CD4-positive, alpha-beta T cell treated with Interleukin-15 for 1 hour (primary cell): ENCODE data around the gene PAQR7.

Source experiments
- DNase-seq: peaks from one replicate; pipeline ENCODE4 v3.0.0-alpha.2; 2020

PAQR7 gene

DNA sequence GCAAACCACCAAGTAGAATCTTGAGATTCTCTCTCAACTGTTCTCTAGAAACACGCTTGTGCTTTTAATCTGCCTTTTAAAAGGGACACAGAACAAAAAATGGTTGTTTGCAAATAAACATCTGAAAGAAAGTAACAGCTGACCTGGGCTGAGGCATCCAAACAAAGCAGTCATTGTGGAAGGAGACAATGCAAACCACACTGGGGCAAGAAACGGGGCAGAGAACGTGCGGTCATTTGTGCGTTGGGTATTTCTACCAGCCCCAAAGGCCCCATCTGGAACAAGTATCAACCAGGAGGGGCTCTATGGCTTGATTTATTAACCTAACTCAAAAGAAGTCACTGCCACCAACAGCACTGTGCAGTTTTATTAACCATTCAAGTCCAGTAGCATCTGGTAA is 24.7 kb upstream of the PAQR7 start:
- DNase-seq, result no peak

DNA sequence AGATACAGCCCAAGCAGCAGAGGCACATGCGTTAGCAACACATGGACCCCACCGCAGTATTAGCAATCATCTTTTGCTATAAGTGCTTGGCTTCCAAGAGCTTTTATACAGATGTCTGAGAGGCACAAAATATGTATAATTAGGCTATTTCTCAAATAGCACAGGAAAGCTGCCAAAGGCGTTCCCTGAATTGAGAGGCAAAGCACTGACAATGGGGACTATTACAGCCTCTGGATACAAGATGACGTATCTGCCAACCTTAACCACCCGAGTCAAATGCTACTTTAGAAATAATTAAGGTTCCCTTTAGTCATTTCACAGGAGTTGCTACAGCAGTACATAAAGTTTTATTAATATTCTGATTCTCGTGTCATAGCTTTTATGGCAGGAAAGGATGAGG is 24.3 kb upstream of the PAQR7 start:
- no peak for DNase-seq

DNA sequence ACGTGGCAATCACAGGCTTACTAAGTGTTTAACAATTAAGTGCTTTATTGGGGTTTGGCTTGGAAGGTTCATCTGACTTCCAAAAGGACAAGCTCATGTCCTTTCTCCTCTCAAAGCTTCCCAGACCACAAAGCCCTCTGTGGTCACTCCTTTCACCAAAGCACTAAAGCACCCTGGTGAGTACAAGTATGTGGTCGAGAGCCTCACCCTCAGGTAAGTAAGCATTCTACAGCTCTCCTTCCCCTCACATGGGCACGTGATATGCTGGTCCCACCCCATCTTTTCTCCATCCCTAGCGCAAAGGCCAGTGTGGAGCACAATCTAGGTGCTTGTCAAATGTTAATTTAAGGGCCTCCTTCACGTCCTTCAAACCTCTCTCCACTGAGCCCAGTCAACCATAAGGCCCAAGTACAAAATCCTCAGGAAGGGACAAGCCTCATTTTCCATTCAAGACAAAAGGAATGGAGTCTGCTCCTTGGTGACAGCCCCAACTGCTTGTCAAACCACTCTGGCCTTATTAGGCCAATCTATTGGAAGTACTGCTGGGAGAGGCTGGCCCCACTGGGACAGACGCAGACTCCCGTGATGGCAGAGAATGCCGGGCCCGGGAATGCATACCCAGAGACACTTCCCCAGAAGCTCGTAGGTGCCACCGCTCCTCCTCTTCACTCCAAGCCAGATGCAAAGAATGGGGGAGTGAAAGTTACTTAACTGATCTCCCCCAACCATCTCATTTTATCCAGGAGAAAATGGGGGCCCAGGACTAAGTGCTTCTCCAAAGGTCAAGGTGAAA is 22.9 kb upstream of the PAQR7 start:
- no peak for DNase-seq

DNA sequence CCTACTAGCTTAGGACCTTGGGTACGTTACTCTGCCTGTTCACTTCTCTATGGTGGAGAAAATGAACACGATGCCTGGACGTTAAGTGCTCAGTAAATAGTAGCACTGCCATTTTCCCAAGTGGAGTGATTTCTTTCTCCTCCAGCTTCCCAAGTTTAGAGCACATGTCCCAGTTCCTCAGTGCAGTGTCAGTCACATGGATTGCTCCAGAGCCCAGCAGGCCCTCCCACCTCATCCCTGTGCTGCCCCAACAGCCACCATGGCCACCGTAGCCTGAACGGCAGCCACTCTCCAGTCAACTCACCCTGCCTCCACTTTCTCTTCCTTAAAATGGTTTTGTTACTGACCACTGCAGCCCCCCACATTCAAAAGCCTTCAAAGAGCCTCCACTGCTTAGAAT is 22.2 kb upstream of the PAQR7 start:
- no peak for DNase-seq

DNA sequence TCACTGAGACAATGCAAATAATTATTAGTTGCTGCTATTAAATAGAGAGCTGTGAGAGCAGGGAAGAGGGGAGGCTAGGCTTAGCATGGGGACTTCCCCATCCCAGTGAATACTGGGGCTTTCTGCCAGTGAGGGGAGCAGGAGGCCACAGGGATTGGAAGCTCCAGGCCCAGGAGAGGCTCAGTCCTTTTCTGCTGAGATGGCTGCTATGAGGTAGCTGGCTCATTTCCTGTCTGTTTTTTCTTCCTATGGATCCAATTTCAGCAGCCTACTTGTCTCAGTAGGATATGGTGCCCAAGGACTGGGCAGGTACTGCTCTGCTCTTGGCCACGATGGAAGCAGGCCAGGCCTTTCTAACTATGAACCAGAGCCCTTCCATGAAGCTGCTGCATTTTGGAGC is 20.8 kb upstream of the PAQR7 start:
- DNase-seq, result no peak

DNA sequence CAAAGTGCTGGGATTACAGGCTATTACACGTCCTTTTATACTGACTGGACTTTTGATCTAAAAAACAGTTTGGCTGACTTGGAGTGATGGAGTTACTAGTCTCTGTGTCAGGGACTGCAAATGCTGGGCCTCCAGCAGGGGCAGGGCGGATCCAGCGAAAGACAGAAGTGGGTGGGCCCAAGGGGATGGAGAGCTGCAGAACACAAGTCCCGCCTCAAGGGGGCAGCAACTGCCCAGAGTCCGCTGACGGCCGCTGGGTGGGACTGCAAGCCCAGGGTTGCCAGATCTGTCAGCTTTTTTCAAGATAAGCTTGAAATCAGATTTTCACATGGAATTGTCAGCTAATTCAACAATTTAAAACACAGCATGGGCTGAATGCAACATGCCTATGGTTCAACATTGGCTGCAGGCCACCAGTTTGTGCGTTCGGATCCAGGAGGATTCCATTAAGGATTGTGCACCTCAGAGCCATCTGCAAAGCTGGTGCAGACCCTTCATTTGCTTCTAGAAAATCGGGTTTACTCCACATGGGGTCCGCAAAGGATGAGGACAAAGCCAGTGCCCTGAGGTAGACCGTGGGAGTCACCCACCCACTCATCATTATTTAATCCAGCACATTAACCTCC is 20.0 kb upstream of the PAQR7 start:
- peak; percentile 91 for DNase-seq

DNA sequence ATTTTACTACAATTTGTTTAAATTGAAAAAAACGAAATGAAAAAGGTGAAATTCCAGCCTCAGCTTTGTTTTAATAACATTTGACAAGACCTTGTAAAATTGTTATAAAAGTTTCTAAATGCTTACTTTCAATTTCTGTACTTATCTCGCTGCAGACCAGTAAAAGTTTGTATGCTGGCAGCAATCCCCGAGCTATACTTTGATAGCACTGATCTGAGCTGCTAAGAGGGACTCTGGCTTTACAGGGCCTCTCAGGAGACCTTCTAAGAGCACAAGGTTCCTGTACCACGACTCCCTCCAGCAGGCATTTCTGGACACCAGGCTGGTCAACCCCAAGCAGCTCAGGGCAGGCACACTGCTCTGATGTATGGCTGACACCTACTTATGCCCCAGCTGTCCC is 17.6 kb upstream of the PAQR7 start:
- DNase-seq, result no peak

DNA sequence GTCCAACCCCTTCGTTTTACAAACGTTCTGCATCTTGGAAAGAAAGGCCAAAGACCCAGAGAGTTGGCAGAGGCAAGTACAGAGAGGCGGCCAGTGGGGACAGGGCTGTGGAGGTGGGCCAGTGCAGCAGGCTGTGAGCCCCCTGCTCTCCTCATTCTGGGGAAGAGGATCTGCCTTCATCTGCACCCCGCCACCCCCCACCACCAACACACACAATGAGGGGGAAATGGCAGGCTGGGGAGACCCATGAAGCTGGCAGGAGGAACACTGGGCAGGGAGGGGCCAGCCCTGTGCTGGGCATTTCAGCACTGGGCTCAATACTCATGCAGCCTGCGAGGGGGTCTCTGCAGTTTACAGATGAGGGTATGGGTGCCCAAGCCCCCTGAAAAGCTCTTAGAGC is 16.1 kb upstream of the PAQR7 start:
- DNase-seq, result no peak

DNA sequence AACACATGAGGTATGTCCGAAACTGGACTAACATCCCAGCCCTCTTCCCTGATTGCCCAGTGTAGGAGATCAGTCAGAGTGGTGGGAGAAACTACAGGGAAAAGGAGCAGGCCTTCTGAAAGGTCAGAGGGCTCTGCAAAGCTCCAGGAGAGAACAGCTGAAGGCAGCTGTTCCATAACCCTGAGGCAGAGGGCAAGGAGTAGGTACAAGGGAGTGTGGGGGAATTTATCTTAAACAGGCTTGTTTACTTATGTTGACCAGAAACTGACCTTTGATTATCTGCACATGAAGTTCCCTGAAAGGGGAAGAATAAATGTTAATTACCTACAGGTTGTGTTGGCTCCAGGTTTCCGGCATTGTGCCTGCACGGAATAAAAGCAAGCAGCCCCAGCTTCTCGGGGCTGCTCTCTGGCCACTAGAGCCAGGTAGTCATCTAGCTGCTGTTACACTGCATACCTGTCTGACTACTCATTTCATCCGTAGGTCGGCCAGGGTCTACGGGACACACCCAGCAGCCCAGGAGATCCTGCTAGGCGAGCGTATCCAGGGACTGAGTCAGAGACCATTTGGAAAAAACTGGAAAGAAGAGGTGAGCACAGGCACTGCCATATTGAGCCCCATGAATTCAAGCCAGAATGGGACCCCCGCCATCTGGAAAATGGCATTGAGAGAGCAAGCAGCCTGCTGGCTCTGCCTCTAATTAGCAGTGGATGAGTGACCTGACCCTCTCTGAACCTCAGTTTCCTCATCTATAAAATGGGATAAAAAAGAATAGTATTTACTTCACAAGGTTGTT is 14.9 kb upstream of the PAQR7 start:
- no peak for DNase-seq

DNA sequence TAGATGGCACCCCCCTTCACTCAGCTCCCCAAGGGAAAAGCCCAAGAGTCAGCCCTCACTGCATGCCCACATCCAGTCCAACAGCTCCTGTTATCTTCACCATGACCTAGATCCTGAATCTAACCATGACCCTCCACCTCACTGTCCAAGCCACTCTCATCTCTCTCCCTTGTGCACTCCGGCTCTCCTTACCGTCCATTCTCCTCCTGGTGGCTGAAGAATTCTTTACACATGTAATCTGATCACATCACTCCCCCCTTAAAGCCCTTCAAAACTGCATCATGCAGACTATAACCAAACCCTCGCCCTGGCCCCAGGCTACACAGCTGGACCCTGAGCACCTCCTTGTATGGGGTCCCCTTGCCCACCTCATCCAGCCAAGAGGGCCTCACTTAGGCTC is 14.0 kb upstream of the PAQR7 start:
- no peak for DNase-seq

DNA sequence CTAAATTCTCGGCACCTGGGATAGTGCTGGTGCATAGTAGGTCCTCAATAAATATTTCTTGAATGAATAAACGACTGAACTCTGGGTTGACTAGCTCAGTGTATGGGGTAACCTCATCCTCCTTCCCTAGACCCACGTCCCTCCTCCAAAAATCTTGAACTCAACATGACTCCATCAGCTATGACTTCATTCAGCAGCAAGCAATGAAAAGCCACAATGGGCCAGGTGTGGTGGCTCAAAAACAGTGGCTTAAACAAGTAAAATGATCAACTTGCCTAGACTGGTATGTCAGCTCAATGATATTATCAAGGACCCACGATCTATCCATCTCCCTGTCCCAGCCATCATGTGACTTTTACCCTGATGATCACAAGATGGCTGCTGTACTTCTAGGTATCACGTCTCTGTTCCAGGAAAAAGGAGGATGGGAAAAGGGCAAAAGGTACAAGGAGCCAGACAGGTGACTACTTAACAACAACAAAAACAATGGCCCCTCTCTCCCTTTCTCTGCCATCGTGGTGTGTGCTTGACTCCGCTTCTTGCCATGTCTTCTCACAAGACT is 13.0 kb upstream of the PAQR7 start:
- no peak for DNase-seq

DNA sequence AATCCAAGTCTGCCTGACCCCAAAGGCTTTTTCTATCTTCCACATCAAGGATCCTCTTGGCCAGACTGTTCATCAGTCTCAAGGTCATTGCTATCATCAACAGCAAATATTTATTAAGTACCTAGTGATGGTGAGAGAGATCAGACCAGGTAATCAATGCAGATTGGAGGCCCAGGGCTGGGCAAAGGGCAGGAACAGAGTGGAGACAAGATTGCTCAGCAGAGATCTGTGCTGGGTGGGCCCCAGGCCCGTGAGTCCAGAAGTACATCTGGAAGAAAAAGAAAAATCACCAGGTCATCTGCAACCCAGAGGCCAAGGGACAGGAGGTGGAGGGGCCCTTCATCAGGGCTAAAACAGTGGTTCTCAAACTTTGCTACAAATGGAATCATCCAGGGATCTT is 10.1 kb upstream of the PAQR7 start:
- no peak for DNase-seq

DNA sequence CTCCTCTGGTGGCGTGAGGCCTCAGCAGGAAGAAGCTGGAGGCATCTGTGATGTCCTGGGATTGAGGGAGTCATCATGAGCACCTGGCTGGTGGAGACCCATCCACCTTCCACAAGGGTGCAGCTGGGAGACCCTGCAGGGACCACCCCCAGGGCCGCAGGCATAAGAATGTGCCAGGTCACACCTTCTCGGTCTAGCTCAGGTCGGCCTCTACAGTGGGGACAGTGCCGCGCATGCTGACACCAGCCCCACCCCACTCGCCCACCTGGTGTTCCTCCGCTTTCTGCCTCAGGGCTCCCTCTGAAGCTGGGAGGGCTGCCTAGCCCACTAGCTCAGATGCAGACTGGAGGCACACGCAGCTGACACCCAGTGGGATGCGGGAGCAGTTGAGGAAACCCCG is 5.8 kb upstream of the PAQR7 start:
- DNase-seq, result no peak

DNA sequence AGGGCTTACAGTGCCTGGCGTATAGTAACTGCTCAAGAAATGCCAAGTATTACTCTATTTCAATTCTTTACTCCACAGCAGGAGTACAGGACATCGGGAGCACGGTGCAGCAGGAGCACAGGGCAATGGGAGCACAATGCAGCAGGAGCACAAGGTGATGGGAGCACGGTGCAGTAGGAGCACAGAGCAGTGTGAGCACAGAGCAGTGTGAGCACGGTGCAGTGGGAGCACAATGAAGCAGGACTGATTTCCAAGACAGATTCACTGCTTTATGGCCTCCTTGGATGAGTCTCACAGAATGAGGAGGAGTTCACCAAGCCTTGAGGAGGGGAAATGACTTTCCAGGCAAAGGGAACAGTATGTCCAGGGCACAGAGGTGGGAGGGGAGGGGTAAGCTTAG is 5.0 kb upstream of the PAQR7 start:
- DNase-seq, result no peak

DNA sequence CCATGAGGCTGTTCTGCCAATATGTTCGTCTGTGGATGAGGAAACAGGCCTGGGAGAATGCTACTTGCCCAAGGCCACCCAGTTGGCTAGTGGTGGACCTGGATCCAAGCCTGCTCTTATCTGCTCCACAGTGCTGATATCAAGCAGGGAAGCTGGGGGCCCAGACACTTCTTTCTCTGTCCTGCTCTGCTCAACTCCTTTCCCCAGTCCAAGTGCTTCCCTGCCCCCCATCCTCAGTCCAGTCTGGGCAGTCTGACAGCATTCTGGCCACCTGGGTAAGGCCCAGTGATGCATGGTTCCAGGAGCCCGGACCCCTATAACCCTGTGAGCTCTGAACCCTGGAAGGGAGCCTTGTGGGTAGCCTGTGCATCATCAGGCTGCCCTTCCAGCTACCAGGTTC is 4.2 kb upstream of the PAQR7 start:
- no peak for DNase-seq

DNA sequence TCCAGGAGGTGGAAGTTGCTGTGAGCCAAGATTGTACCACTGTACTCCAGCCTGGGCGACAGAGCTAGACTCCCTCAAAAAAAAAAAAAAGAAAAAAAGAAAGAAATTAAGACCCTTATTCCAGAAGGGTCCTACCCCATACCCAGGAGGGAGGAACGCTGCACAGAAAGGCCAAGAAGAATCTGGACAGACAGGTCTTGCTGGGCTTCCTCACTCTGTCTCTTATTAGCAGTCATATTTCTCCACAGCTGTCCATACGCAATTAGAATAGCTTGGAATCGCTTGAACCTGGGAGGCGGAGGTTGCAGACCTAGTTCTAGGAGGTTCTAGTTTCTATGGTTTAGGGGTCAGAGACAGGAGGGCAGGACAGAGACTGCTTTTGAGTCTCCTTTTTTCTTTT is 3.2 kb upstream of the PAQR7 start:
- DNase-seq, result no peak

DNA sequence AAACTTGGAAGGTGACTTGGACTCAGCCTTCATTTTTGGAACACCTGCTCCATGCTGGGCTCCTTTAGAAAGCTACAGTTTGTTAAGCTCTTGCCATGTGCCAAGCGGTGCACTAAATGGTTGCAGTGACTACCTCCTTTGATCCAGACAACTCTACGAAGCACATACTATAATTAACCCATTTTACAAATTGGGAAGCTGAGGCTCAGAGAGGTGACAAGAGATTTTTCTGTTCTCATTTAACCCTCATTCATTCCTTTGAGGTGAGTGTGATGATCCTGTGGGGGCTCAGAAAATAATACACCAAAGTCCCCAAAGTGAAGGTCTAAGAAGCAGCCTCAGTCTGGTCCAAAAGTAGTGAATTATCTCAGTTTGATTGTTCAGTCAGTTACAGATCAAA is 1.6 kb upstream of the PAQR7 start:
- no peak for DNase-seq

DNA sequence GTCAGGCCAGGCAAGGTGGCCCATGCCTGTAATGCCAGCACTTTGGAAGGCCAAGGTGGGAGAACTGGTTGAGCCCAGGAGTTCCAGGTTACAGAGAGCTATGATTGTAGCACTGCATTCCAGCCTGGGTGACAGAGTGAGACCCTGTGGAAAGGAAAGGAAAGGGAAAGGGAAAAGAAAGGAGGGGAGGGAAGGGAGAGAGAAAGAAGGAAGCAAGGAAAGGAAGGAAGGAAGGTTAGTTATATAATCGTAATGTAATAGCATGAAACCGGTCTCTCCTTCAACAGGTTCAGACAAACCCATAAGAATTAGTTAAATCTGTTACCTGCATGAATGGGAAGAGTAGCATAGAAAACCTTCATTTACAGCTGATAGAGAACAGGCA is 1.2 kb upstream of the PAQR7 start:
- no peak for DNase-seq

DNA sequence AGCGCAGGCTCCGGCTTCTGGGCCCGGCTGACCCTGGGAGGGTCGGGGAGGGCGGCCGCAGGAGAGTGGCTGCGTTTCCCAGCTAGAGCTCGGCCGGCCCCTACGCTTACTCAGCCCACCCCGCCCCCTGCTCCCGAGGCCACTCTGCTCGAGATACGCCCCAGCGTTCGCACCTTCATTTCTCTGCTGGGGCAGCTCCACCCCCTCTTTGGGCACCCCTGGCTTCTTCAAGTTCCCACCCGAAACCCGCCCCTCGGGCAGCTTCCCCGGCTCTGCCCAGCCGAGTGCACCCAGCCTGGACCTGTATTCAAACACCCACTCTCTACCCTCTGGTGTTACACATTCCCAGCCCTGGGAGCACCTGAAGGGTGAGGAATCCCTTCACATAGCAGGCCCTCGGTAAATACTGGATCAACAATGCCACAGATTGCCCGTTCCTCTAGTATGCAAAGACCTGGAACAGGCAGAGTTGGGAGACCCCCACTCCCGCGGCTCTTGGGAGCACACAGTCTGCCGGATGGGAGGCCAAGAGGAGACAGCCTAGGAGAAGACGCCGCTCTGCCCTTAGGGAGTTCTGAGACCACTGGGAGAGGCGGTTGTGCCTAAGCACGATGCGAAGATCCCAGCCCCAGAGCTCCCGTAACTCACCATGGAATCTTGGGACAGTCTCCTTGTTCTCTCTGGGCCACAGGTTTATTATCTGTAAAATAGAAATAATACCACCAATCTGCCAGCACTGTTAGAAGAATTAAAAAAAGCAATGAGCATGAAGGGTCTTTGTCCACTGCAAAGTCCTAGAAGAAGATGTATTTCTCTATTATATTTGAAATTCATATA is 566 bp upstream of the PAQR7 start:
- DNase-seq, result no peak

DNA sequence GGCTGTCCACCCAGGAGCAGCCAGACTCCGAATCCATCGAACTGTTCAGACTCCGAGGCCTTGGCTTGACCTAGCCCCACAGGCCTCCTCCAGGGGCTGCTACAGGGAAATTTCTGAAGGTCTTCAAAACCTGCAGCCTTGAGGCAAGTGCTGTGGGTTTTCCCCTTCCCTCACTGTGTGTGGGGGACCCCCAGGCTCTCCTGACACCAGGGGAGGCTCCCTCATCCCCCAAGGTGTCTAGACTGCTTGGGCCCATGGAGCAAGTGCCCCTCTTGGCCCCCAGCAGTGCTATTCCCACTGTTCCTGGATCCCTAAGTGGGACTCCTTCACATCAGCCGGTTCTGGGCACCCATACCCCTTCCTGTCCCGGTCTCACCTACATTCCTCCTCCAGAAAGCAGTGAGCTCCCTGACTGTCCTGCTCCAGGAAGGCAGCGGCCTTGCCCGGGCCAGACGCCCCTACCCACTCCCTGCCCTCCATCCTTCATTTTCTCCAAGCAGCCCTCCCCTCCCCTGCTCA is 814 bp downstream of the PAQR7 start:
- no peak for DNase-seq

DNA sequence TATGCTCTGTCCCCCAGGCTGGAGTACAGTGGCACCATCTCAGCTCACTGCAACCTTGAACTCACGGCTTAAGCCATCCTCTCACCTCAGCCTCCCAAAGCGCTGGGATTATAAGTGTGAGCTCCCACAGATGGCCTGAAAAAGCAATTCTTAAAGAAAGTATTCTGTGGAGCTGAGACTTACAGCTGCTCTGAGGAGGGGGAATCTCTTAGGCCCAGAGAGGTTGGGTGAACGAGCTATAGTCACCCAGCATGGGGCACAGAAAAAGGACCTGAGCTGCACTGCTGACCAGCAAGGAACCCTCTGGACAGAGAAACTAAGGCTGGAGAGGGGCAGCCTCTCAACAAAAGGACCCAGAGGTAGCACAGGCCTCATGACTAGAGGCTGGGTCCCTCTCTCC is 1.3 kb downstream of the PAQR7 start:
- no peak for DNase-seq

DNA sequence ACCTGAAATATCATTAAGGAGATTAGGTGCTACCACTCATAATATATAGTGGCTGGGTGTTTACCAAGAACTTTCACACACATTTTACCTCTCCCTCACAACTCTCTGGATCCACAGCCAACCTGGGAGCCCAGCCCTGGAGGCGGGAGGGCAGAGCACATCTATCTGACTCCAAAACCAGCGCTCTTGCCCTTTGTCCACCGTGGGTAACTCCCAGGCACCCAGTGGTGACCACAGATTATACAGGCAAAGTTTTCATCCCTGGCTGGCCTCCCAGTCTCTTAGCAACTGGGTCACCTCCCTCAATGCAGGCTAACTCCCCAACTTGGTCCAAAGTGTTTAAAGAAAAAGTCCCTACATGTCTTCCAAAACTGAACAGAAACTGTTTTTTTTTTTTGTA is 2.4 kb downstream of the PAQR7 start:
- DNase-seq, result no peak

DNA sequence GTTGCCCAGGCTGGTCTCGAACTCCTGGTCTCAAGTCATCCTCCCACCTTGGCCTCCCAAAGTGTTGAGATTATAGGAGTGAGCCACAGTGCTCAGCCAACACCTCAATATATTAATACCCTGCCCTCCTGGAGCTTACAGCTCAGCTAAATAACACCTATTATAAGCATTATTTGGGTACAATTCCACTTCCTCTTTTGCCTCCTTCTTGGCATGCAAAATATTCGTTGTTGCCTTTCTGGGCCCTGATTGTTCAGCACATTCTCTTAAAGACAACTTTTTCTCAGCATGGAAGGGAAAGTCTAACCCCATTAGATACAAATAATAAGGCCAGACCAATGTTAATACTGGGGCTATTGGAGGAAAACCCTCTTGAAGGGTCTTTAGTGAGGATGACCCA is 2.8 kb downstream of the PAQR7 start:
- DNase-seq, result no peak
